Testis (tissue), 2 donors: ENCODE data around the gene ALG14.

Experiments used
- POLR2A ChIP-seq: fragments of 450-650 bp; IDR thresholded peaks from one replicate; pipeline ENCODE4 v1.6.1; 2017; ENCODE audit warnings: antibody characterized with exemption, mild to moderate bottlenecking, moderate library complexity
- TF ChIP-seq, protein P1 (sequence below), 3 experiments: fragments of 450-650 bp in 2 of 3; fragments of 200-600 bp in 1 of 3; sonication (generic) in 1 of 3; IDR thresholded peaks; one replicate each; pipeline ENCODE4 v1.5.1; 2016 to 2019; ENCODE audit warnings: antibody characterized with exemption in 3 of 3, mild to moderate bottlenecking in 2 of 3, moderate library complexity in 1 of 3

DNA sequence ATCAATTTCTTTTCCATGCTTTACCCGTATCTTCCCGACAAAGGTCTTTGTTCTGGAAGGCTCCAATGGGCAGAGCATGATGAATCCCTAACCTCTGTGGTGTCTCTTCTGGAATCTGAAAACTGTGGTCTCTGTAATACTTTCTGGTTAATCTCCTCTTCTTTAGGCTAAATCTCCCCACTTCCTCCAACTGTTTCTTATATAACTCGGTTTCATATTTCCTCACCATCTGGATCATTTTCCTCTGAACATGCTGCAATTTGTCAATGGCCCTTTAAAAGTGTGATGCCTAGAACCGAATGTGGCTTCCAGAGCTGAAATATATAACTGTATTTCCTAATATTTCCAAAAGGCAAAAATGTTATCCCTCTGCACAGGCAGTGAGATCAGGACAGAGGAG is 66.1 kb downstream of the ALG14 start:
- TF ChIP-seq, protein P1, sequence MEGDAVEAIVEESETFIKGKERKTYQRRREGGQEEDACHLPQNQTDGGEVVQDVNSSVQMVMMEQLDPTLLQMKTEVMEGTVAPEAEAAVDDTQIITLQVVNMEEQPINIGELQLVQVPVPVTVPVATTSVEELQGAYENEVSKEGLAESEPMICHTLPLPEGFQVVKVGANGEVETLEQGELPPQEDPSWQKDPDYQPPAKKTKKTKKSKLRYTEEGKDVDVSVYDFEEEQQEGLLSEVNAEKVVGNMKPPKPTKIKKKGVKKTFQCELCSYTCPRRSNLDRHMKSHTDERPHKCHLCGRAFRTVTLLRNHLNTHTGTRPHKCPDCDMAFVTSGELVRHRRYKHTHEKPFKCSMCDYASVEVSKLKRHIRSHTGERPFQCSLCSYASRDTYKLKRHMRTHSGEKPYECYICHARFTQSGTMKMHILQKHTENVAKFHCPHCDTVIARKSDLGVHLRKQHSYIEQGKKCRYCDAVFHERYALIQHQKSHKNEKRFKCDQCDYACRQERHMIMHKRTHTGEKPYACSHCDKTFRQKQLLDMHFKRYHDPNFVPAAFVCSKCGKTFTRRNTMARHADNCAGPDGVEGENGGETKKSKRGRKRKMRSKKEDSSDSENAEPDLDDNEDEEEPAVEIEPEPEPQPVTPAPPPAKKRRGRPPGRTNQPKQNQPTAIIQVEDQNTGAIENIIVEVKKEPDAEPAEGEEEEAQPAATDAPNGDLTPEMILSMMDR (IDR thresholded peaks at IDR 0.05): no peak
- no peak for TF ChIP-seq POLR2A
